Measurements from ENCODE around the gene WNK3.

DNA sequence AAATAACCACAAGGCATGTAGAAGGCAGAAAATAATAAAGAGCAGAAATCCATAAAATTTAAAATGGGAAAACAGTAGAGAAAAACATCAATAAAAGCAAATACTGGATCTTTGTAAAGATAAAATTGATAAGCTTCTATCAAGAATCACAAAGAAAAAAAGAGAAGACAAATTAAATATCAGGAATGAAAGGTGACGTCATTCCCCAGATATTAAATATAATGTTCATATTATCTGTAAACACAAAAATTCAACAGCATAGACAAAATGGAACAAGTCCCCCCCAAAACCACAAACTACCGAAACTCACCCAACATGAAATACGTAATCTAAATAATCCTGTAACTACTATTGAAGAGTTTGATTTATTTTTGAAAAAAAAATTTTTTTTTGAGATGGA, 144.2 kb downstream of the WNK3 start:
- TF ChIP-seq, protein P1, sequence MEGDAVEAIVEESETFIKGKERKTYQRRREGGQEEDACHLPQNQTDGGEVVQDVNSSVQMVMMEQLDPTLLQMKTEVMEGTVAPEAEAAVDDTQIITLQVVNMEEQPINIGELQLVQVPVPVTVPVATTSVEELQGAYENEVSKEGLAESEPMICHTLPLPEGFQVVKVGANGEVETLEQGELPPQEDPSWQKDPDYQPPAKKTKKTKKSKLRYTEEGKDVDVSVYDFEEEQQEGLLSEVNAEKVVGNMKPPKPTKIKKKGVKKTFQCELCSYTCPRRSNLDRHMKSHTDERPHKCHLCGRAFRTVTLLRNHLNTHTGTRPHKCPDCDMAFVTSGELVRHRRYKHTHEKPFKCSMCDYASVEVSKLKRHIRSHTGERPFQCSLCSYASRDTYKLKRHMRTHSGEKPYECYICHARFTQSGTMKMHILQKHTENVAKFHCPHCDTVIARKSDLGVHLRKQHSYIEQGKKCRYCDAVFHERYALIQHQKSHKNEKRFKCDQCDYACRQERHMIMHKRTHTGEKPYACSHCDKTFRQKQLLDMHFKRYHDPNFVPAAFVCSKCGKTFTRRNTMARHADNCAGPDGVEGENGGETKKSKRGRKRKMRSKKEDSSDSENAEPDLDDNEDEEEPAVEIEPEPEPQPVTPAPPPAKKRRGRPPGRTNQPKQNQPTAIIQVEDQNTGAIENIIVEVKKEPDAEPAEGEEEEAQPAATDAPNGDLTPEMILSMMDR (conservative IDR thresholded peaks at IDR 0.05; ENCODE audit: low read depth in 2 of 2), result no peak
- no peak for TF ChIP-seq POLR2AphosphoS5 (IDR thresholded peaks at IDR 0.05; ENCODE audit: low read depth)
